ENCODE data around the gene PLEKHG4.

DNA sequence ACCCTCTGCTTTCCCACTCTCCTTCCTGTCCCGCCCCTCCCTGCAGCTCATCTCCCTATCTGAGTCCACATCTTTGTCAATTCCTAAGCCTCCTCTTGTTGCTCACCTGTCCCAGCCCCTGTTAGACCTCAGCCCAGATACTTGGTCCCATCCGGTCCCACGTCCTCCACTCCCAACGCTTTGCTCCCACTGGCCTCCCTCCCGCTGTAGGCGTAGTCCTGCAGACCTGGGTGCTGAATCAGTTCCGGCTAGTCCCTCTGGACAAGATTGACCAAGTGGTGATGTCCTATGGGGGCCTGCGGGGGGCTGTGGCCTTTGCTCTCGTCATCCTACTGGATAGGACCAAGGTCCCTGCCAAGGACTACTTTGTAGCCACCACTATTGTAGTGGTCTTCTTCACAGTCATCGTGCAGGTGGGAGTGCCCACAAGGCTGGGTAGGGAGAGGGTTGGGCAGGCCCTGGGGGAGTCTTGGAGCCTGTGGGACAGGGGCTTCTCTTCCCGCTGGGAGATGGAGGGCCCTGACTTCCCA, 22.6 kb upstream of the PLEKHG4 start:
- TF ChIP-seq POLR2AphosphoS5 (IDR thresholded peaks at IDR 0.05; ENCODE audit: insufficient read depth in 1 of 2, low read depth in 1 of 2) (no peak), POLR2A (IDR thresholded peaks at IDR 0.05) (no peak)
